Mucosa of stomach (tissue), 1 donor: ENCODE data around the gene AFP.

Experiments used
- H3K27me3 ChIP-seq: one replicate; pipeline ENCODE4 v1.7.0; 2013; ENCODE audit warnings: mild to moderate bottlenecking, low read length; ENCODE audit not compliant: control insufficient read depth, insufficient read depth
- H3K36me3 ChIP-seq: one replicate; pipeline ENCODE4 v1.7.0; 2013; ENCODE audit warnings: low read length; ENCODE audit not compliant: control insufficient read depth, insufficient read depth
- H3K4me1 ChIP-seq: one replicate; pipeline ENCODE4 v1.7.0; 2013; ENCODE audit warnings: mild to moderate bottlenecking, low read length; ENCODE audit not compliant: control insufficient read depth, insufficient read depth
- H3K4me3 ChIP-seq: one replicate; pipeline ENCODE4 v1.7.0; 2013; ENCODE audit warnings: low read length
- H3K9ac ChIP-seq: one replicate; pipeline ENCODE4 v1.7.0; 2013; ENCODE audit warnings: mild to moderate bottlenecking, low read length, moderate library complexity
- H3K9me3 ChIP-seq: one replicate; pipeline ENCODE4 v1.7.0; 2013; ENCODE audit warnings: mild to moderate bottlenecking, low read length, moderate library complexity; ENCODE audit not compliant: control insufficient read depth
- donor health status: Pancreatic carcinoma.

The AFP gene

DNA sequence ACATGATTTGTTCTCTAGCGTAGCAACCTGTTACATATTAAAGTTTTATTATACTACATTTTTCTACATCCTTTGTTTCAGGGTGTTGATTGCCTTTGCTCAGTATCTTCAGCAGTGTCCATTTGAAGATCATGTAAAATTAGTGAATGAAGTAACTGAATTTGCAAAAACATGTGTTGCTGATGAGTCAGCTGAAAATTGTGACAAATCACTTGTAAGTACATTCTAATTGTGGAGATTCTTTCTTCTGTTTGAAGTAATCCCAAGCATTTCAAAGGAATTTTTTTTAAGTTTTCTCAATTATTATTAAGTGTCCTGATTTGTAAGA, 29.5 kb upstream of the AFP start:
- Histone ChIP-seq H3K9ac (no peak overlapping the region), H3K4me3 (no peak overlapping the region), H3K4me1 (no peaks in the 10 kb centered on the region), H3K27me3 (no peaks in the 10 kb centered on the region), H3K36me3 (no peaks in the 10 kb centered on the region), H3K9me3 (no peaks in the 10 kb centered on the region)

DNA sequence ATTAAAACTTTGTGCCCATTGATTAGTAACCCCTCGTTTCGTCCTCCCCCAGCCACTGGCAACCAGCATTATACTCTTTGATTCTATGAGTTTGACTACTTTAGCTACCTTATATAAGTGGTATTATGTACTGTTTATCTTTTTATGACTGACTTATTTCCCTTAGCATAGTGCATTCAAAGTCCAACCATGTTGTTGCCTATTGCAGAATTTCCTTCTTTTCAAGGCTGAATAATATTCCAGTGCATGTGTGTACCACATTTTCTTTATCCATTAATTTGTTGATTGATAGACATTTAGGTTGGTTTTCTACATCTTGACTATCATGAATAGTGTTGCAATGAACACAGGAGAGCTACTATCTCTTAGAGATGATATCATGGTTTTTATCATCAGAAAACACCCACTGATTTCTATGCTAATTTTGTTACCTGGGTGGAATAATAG, 28.8 kb upstream of the AFP start:
- no peaks in the 10 kb centered on the region for H3K36me3 ChIP-seq
- no peak overlapping the region for H3K4me3 ChIP-seq
- H3K4me1 ChIP-seq: no peaks in the 10 kb centered on the region
- no peaks in the 10 kb centered on the region for H3K9me3 ChIP-seq
- no peak overlapping the region for H3K9ac ChIP-seq
- no peaks in the 10 kb centered on the region for H3K27me3 ChIP-seq

DNA sequence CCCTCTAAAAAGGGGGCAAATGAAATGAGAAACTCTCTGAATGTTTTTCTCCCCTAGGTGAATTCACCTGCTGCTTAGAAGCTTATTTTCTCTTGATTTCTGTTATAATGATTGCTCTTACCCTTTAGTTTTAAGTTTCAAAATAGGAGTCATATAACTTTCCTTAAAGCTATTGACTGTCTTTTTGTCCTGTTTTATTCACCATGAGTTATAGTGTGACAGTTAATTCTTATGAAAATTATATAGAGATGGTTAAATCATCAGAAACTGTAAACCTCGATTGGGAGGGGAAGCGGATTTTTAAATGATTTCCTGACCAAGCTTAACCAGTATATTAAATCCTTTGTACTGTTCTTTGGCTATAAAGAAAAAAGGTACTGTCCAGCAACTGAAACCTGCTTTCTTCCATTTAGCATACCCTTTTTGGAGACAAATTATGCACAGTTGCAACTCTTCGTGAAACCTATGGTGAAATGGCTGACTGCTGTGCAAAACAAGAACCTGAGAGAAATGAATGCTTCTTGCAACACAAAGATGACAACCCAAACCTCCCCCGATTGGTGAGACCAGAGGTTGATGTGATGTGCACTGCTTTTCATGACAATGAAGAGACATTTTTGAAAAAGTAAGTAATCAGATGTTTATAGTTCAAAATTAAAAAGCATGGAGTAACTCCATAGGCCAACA, 27.7 kb upstream of the AFP start:
- Histone ChIP-seq H3K9me3 (no peaks in the 10 kb centered on the region), H3K36me3 (no peaks in the 10 kb centered on the region), H3K4me3 (no peak overlapping the region), H3K9ac (no peak overlapping the region), H3K4me1 (no peaks in the 10 kb centered on the region), H3K27me3 (no peaks in the 10 kb centered on the region)

DNA sequence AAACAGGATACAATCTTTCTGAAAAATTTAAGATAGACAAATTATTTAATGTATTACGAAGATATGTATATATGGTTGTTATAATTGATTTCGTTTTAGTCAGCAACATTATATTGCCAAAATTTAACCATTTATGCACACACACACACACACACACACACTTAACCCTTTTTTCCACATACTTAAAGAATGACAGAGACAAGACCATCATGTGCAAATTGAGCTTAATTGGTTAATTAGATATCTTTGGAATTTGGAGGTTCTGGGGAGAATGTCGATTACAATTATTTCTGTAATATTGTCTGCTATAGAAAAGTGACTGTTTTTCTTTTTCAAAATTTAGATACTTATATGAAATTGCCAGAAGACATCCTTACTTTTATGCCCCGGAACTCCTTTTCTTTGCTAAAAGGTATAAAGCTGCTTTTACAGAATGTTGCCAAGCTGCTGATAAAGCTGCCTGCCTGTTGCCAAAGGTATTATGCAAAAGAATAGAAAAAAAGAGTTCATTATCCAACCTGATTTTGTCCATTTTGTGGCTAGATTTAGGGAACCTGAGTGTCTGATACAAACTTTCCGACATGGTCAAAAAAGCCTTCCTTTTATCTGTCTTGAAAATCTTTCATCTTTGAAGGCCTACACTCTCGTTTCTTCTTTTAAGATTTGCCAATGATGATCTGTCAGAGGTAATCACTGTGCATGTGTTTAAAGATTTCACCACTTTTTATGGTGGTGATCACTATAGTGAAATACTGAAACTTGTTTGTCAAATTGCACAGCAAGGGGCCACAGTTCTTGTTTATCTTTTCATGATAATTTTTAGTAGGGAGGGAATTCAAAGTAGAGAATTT, 26.8 kb upstream of the AFP start:
- H3K9ac ChIP-seq: no peak overlapping the region
- no peaks in the 10 kb centered on the region for H3K4me1 ChIP-seq
- no peak overlapping the region for H3K4me3 ChIP-seq
- no peaks in the 10 kb centered on the region for H3K27me3 ChIP-seq
- no peaks in the 10 kb centered on the region for H3K9me3 ChIP-seq
- no peaks in the 10 kb centered on the region for H3K36me3 ChIP-seq

DNA sequence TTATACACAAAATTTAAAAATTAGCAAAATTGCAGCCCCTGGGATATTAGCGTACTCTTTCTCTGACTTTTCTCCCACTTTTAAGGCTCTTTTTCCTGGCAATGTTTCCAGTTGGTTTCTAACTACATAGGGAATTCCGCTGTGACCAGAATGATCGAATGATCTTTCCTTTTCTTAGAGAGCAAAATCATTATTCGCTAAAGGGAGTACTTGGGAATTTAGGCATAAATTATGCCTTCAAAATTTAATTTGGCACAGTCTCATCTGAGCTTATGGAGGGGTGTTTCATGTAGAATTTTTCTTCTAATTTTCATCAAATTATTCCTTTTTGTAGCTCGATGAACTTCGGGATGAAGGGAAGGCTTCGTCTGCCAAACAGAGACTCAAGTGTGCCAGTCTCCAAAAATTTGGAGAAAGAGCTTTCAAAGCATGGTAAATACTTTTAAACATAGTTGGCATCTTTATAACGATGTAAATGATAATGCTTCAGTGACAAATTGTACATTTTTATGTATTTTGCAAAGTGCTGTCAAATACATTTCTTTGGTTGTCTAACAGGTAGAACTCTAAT, 26.0 kb upstream of the AFP start:
- H3K9ac ChIP-seq: no peak overlapping the region
- no peak overlapping the region for H3K4me3 ChIP-seq
- no peaks in the 10 kb centered on the region for H3K27me3 ChIP-seq
- no peaks in the 10 kb centered on the region for H3K36me3 ChIP-seq
- no peaks in the 10 kb centered on the region for H3K9me3 ChIP-seq
- H3K4me1 ChIP-seq: no peaks in the 10 kb centered on the region

DNA sequence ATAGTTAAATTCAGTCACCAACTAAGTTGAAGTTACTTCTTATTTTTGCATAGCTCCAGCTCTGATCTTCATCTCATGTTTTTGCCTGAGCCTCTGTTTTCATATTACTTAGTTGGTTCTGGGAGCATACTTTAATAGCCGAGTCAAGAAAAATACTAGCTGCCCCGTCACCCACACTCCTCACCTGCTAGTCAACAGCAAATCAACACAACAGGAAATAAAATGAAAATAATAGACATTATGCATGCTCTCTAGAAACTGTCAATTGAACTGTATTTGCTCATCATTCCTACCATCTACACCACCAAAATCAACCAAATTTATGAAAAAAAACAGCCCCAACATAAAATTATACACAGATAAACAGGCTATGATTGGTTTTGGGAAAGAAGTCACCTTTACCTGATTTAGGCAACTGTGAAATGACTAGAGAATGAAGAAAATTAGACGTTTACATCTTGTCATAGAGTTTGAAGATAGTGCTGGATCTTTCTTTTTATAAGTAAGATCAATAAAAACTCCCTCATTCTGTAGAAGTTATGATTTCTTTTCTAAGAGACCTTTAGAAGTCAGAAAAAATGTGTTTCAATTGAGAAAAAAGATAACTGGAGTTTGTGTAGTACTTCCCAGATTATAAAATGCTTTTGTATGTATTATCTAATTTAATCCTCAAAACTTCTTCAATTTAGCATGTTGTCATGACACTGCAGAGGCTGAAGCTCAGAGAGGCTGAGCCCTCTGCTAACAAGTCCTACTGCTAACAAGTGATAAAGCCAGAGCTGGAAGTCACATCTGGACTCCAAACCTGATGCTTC, 24.9 kb upstream of the AFP start:
- no peaks in the 10 kb centered on the region for H3K36me3 ChIP-seq
- no peak overlapping the region for H3K9ac ChIP-seq
- no peak overlapping the region for H3K4me3 ChIP-seq
- H3K27me3 ChIP-seq: no peaks in the 10 kb centered on the region
- no peaks in the 10 kb centered on the region for H3K9me3 ChIP-seq
- H3K4me1 ChIP-seq: no peaks in the 10 kb centered on the region

DNA sequence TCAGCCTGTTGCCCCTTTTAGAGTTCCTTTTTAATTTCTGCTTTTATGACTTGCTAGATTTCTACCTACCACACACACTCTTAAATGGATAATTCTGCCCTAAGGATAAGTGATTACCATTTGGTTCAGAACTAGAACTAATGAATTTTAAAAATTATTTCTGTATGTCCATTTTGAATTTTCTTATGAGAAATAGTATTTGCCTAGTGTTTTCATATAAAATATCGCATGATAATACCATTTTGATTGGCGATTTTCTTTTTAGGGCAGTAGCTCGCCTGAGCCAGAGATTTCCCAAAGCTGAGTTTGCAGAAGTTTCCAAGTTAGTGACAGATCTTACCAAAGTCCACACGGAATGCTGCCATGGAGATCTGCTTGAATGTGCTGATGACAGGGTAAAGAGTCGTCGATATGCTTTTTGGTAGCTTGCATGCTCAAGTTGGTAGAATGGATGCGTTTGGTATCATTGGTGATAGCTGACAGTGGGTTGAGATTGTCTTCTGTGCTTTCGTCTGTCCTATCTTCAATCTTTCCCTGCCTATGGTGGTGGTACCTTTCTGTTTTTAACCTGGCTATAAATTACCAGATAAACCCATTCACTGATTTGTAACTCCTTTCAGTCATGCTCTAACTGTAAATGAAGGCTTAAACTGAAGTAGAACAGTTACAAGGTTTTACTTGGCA, 24.1 kb upstream of the AFP start:
- Histone ChIP-seq H3K4me3 (no peak overlapping the region), H3K9me3 (no peaks in the 10 kb centered on the region), H3K27me3 (no peaks in the 10 kb centered on the region), H3K9ac (no peak overlapping the region), H3K4me1 (no peaks in the 10 kb centered on the region), H3K36me3 (no peaks in the 10 kb centered on the region)

DNA sequence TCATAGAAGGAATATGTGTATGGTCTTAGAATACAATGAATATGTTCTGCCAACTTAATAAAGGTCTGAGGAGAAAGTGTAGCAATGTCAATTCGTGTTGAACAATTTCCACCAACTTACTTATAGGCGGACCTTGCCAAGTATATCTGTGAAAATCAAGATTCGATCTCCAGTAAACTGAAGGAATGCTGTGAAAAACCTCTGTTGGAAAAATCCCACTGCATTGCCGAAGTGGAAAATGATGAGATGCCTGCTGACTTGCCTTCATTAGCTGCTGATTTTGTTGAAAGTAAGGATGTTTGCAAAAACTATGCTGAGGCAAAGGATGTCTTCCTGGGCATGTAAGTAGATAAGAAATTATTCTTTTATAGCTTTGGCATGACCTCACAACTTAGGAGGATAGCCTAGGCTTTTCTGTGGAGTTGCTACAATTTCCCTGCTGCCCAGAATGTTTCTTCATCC, 22.7 kb upstream of the AFP start:
- Histone ChIP-seq H3K9me3 (no peaks in the 10 kb centered on the region), H3K27me3 (no peaks in the 10 kb centered on the region), H3K4me3 (no peak overlapping the region), H3K36me3 (no peaks in the 10 kb centered on the region), H3K4me1 (no peaks in the 10 kb centered on the region), H3K9ac (no peak overlapping the region)

DNA sequence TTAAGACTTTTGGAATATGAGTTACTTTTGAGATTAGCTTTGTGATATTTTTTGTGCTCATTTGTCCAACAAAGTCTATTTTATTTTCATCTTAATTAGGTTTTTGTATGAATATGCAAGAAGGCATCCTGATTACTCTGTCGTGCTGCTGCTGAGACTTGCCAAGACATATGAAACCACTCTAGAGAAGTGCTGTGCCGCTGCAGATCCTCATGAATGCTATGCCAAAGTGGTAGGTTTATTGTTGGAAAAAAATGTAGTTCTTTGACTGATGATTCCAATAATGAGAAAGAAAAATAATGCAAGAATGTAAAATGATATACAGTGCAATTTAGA, 21.1 kb upstream of the AFP start:
- Histone ChIP-seq H3K36me3 (no peaks in the 10 kb centered on the region), H3K4me1 (no peaks in the 10 kb centered on the region), H3K4me3 (no peak overlapping the region), H3K27me3 (no peaks in the 10 kb centered on the region), H3K9ac (no peak overlapping the region), H3K9me3 (no peaks in the 10 kb centered on the region)

DNA sequence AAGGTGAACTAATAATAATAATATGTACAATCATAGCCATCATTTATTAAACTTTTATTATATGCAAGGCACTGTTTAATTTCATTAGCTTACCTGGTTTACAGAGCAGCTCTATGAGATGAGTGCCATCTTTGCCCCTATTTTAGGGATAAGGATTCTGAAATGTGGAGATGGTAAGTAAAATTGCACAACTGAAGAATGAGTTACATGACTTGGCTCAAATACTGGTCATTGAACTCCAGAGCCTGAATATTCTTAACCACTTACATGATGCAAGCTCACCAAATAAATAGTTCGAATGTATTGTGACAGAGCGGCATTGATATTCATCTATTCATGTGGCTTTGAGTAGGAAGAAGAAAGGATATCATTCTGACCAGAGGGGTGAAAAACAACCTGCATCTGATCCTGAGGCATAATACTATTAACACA, 20.2 kb upstream of the AFP start:
- no peaks in the 10 kb centered on the region for H3K36me3 ChIP-seq
- H3K4me3 ChIP-seq: no peak overlapping the region
- H3K27me3 ChIP-seq: no peaks in the 10 kb centered on the region
- H3K4me1 ChIP-seq: no peaks in the 10 kb centered on the region
- H3K9me3 ChIP-seq: no peaks in the 10 kb centered on the region
- no peak overlapping the region for H3K9ac ChIP-seq

DNA sequence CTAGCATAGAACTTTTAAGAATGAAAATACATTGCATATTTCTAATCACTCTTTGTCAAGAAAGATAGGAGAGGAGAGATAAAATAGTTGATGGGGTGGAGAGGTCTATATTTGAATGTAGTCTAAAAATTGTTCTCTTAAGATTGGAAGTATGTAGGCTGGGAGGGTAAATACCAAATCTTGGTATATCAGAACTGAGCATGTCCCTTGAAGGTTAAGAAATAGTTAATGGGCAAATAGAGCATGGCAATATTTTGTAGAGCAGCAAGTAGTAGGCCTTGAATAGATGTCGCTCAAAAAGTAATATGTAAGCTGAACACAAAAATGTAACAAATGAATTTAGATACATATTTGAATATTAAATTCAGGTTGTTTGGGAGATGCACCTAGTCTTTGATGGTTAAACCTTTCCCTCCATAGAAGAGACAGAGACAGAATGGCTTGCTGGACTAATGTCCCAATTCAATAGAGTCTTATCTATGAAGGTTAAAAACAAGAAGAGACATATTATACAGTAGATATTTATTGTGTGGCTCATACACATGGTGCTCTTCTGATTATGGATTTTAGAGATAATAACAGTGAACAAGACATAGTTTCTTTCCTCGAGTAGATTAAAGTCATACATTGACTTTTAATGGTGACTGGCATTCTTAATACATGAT, 19.5 kb upstream of the AFP start:
- Histone ChIP-seq H3K4me3 (no peak overlapping the region), H3K4me1 (no peaks in the 10 kb centered on the region), H3K36me3 (no peaks in the 10 kb centered on the region), H3K9ac (no peak overlapping the region), H3K27me3 (no peaks in the 10 kb centered on the region), H3K9me3 (no peaks in the 10 kb centered on the region)
